Stimulated activated CD4-positive, alpha-beta T cell treated with anti-CD3 and anti-CD28 coated beads, Interleukin-15, amount 100 ng/mL, for 24 hours (primary cell): ENCODE results near the gene APH1A.
"Not testable (repeated sequence)": the region's sequence is repeated elsewhere in the genome, so short reads cannot be mapped to it uniquely, and the experiment has no call there.

Experiments
- DNase-seq: peaks from one replicate; pipeline ENCODE4 v3.0.0-alpha.2; 2020

The APH1A gene

DNA sequence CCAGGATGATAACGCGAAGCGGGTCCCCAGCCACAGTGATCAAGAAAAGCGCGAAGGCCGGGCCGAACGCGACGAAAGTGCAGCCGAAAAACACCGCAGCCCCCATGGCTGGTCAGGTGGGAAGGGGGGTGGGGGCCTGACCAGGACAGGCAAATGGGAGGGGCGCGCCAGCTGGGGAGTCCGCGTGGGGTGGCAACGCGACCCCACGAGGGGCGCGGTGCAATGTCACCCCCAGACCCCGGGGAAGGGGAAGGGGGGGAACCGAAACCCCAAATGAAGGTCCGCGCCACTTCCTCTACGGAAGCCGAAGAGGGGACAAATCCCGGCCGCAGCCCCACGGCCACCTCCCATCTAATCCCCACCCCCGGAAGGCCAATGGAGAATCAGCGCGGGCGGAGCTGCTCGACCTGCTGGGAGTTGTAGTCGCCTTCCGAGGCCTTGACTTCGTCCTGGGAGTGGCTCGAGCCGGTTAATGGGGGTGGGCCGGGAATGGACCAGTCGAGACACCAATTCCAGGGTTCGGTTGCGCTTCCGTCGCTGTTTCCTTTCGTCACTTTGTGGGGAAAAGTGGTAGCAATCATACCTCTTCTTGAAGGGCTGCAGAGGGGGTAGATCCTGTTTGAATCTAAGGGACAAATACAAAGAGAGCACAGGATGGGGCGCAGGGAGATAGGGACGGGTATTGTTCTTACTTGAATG lies at the start of gene APH1A:
Gene APH1A, minus strand, starts transcription at position 312 of the 699 bp plus-strand sequence. Its CDS starts 206 bp downstream, at position 106.
- DNase-seq = peak; percentile 97

DNA sequence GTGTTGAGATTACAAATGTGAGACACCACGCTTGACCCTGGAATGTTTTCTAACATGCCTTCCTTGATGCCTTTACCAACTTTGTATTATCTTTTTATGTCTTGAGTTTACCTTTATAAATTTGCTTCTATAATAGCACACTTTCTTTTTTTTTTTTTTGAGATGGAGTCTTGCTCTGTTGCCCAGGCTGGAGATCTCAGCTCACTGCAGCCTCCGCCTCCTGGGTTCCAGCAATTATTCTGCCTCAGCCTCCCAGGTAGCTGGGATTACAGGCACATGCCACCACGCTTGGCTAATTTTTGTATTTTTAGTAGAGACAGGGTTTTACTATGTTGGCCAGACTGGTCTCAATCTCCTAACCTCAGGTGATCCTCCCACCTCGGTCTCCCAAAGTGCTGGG lies 45.9 kb upstream of the APH1A start:
- not testable (repeated sequence) for DNase-seq

DNA sequence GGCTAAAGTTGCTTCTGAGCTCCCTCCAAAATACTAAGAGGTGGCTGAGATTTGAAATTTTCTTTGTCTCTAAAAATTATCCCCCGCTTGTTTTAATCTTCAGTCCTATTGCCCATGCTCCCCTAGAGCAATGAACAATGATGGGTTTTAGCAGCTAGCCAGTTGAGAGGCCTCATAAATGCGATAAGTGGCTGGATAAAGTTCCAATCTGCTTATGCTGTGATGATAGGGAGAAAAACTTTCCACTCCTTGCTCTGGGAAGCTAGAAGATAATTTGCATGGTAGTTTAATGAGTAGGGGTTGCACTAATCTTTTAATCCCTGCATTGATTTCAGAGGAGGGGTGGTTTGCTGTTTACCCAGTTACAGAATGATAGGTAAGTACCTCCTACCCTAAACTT lies 42.9 kb upstream of the APH1A start:
- DNase-seq = no peak

DNA sequence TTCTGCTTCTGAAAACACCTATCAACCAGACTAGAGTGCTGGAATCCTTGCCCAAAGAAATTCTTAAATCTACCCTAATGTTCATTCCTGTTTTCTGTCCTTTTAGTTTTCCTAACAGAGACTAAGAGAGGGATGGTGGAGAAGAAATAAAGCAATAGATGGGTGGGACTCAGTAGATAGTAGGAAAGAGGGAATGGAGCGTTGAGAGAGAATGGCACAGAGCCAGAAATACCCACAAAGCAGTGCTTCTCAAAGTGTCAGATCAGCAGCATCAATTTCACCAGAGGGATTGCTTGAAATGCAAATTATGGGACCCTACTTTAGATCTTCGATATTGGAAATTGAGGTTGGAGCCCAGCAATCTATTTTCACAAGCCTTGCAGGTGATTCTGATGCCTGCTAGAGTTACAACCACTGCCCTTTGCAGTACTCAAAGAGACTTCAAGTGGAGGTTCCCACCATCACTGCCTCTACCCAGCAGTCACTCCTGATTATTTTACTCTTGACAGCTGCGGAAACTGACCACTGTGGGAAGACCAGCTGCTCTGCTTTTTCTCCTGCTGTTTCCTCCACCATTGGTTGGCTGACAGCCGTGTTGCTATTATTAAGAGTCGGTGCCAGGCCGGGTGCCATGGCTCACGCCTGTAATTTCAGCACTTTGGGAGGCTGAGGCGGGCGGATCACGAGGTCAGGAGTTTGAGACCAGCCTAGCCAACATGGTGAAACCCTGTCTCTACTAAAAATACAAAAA lies 41.1 kb upstream of the APH1A start:
- DNase-seq = no peak

DNA sequence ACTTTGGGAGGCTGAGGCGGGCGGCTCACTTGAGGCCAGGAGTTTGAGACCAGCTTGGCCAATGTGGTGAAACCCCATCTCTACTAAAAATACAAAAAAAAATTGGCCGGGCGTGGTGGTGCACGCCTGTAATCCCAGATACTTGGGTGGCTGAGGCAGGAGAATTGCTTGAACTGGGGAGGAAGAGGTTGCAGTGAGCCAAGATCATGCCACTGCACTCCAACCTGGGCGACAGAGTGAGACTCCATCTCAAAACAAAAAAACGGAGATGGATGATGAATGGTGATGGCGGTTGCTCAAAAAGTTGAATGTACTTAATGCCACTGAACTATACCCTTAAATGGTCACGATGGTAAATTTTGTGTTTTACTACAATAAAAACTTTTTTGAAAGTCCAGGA lies 39.8 kb upstream of the APH1A start:
- DNase-seq = not testable (repeated sequence)

DNA sequence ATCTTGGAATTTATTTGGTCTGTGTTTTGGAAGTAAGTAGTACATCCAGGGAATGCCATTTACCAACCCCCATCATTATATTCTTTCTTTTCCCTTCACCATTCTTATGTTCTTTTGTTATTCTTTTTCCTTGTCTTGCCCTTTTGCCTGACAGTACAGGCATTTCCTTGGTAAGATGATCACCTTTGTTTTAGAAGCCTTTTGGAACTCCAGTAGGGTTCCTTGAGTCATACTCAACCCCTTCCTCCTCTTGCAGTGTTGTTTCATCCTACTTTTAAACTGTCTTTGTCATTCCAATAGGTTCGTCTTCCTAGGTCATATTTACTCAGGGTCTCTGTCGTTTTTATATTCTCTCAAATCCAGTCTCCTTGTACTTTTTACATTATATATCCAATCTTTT lies 34.1 kb upstream of the APH1A start:
- DNase-seq = no peak

DNA sequence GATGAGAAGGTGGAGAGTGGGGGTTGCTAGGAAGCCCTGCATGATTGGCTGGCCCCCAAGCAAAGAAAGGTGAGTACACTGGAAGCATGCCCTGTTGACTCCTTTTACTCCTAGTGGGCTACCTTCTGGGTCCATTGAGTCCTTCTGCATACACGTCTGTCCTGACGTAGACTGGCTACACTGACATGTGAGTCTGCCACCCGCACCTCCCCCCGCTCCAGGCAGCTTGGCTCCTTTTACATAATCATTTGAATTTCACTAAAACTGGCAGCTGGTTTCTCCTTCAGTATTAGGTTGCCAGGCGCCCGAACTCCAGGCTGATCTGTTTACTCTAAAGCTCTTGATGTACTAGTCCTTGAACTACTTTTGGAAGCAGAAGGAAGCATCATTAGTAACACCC lies 33.5 kb upstream of the APH1A start:
- no peak for DNase-seq

DNA sequence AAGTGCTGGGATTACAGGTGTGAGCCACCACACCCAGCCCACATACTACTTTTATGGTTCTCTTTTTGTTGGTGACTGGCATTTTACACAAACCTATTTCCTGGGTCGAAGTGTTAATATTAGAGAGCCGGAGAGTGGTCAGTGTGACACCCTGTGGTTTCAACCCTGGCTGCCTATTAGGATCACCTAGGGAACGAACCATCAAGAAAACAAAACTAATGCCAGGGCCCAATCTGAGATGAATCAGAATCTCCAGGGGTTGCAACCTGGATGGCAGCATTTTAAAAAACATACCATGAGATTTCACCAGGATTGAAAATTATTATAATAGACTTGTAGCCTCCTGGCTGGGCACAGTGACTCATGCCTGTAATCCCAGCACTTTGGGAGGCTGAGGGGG lies 30.9 kb upstream of the APH1A start:
- no peak for DNase-seq

DNA sequence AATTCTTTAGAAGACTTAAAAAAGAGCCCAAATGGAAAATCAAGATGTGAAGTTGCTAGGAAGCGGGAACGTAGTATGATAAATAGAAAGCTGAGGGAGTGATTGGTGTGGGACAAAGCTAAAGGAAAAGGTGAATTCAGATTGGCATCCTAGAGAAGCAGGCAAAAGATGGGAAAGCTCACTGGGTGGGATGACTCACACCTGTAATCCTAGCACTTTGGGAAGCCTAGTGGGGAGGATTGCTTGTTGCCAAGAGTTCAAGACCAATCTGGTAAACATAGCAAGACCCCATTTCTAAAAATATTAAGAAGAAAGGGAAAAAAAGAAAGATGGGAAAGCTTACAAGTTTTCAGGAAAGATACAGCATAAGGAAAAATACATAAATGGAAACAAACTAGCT lies 26.7 kb upstream of the APH1A start:
- DNase-seq = no peak

DNA sequence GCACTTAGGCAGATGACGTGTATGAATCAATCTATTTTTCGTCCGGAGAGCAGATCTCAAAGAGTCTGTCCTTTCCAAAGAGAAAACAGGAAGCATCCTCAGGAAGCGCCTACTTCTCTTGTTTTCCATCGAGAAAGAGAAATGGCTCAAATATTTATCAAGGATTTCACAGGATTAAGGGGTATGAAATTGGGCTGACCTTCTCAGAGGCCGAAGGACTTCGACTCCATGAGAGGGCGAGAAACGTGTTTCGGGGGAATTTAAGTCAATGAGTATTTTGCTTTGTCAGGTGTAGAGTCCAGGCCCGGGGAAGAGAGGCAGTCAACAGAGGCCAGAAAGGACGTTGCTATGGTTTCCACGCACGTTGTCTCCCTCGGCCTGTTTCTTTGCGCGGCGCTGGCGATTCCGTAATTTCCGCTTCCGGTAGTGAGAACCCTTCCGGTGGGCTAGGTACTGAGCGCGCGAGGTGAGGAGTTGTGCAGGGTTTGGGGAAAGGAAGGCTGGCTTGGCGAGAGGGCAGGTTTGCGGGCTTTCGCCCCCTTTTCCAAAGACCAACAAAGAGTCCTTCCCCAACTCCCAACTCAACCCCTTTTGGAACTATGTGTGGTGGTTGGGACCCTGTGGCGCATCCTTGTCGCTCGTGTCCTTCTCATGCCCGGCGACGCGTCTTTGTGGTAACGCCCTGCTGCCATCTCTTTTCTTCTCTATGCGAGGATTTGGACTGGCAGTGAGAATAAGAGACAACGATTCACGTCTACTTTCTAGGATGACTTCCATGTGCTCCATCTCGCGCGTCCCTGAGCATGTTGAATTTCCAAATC lies 24.8 kb upstream of the APH1A start, which contains the start of gene MRPS21:
Gene MRPS21, plus strand, starts transcription at position 429 of the 821 bp plus-strand sequence. CDS start 506 bp downstream, outside the sequence.
- DNase-seq = peak; percentile 92

DNA sequence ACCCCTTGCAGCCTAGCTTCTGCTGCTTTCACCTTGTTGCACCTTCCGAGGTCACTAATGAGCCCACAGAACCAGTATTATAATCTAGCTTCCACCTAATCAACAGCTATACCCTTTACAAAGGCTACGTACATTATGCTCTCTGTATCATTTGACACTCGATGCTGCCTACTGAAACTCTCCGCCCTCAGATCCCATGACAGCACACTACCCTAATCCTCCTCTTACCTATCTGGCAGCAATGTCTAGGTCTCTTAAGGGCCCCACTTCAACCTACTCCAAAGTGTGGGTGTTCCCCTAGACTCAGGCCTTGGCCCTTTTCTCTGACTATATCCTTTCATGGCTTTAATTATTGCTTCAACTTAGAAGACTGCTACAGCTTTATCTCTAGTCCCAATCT lies 20.0 kb upstream of the APH1A start:
- DNase-seq = no peak

DNA sequence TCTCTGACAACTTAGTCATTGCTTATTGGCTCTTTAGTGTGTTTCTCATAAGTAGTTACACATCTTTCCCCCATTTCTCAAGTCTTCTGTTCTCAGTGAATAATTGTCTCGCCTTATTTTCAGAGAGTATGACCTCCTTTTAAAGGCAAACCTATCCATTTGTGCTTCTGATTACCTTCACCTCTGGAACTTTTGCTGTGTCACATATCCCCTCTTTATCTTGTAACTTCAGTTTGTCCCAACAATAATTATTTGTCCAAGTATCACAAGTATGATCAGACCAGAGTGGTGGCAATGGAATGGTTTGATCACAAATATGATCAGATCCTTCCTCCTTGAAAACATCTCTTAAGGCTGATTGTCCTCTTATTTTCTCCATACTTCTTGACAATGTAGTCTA lies 19.6 kb upstream of the APH1A start:
- no peak for DNase-seq

DNA sequence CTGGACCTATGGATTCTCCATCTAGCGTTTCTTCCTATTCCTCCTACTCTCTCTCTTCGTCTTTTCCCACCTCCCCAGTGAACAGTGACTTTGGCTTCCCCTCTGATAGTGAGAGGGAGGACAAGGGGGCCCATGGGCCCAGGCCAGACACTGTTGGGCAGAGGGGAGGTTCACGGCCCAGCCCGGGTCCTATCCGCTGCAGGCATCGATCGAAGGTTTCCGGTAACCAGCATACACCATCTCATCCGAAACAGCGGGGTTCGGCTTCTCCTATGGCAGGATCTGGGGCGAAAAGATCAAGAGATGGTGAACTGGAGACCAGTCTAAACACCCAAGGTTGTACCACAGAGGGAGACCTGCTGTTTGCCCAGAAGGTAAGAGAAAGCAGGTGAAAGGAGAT lies 14.4 kb upstream of the APH1A start:
- DNase-seq = no peak

DNA sequence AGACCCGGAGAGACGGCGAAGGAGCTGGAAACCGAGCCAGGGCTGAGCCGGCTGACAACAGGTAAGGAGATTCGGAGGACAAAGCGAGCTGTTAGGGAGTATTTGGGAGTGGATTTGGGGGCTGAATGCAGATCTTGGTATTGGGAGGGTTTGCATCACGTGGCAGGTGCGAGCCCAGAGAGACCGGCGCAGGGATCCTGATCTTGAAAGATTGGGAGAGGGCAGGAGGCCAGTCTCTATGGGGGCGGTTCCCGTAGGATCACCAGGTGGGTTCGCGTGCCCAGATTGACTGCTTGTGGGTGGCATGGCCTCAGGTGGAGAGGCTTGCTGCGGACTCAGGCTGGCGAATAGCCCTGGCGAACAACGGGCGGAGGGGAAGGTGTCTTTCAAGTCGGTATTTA lies 13.7 kb upstream of the APH1A start:
- peak; percentile 14 for DNase-seq

DNA sequence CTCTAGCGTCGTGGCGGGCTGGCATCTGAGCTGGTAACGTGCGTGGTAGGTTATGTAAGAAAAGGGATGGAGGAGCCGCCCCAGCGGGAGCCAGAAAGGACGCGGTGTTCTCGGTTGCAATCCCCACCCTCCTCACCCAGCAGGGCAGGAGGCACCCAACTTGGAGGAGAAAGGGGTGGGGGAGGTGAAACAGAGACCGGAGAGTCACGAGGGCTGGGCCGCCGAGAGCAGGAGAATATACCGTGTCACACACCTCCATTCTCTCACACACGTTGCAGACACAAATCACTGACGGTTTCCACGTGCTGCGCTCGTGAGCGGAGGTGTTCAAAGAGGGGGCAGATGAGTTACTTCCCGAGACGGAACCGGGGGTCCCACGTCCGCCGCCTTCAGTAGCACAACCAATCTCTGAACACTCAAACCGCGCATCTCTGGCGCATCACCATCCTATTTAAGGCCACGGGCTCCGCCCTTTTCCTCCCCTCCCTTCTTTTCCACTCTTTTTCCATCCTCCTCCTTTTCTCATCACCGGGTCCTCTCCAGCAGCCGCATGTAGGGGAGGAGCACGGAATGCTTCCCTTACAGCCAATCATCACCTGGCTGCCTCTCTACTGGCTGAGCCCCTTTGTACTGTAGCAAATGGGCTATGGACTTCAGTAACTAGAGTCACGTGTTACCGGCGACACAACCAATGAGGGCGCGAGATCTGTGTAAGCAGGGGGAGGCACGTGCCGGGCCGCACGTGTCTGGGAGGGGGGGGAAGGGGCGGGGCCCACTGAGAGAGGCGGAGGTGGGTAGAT lies 13.1 kb upstream of the APH1A start, which contains the start of gene CIART:
Gene CIART, plus strand, starts transcription at position 797 of the 800 bp plus-strand sequence. CDS start 714 bp downstream, outside the sequence.
- DNase-seq = peak; percentile 79

DNA sequence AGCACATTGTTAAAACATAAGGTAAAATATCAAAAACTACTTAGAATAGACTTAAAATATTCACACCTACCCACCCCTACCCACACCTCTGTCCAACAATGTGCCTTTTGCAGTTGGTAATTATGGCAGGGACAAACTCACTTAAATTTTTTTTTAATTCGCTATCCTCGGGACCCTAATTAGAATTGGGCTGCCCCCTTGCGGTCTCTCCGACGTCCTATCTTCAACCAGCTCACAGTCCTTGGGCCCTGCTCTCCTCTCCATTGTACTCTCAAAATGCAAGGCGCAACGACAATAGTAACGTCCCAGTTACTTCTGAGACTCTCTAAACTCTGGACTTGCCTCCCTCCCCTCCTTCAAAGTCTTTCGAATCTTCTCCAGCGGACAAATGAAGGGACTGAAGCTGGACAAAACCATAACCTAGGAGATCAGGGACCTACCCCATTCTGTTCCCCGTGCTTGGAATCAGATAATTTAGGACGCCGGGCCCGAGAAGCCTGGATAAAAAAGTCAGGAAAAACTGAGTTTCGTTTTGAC lies 12.5 kb upstream of the APH1A start:
- peak; percentile 71 for DNase-seq

DNA sequence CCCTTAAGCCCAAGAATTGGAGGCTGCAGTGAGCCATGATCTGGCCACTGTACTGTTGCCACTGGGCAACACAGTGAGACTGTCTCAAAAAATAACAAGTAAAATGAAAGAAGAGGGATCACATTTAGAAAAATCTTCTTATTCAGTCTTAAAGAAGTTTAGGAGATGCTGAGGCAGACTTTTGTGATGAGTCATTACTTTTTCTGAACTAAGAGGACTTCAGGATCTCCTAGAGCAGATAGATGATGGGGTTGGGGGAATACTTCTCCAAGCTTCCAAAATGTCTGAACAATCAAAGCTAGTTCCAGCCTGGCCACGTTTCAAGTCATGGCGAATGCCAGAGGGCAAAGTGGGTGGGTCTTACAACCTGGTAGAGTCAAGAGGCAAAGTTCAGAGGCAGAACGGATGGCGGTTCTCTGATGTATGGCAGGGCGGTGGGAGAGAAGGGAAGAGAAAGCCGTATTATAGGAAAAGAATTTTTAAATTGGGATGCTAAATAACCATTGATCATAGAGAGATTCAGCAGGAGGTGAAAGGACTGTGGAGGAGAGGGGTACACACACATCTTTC lies 11.4 kb upstream of the APH1A start:
- no peak for DNase-seq

DNA sequence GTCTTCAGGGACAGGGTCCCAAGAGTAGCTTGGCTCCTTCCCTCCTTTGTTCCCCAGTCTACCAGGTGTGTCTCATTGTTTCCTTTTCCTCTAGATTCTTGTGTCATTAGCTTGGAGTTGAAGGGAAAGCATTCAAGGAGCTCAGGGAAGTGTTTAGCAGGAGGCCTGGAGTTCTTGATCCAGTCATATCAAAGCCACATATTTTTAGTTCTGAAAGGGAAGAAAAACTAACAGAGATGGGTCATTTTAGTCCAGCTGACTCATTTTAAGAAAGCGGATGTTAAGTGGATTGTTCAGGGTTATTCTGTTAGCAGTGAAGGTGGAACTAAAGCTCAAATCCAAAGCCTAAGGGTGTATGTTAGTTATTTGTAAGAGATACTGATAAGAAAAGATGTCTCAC lies 4.5 kb upstream of the APH1A start:
- DNase-seq = no peak

DNA sequence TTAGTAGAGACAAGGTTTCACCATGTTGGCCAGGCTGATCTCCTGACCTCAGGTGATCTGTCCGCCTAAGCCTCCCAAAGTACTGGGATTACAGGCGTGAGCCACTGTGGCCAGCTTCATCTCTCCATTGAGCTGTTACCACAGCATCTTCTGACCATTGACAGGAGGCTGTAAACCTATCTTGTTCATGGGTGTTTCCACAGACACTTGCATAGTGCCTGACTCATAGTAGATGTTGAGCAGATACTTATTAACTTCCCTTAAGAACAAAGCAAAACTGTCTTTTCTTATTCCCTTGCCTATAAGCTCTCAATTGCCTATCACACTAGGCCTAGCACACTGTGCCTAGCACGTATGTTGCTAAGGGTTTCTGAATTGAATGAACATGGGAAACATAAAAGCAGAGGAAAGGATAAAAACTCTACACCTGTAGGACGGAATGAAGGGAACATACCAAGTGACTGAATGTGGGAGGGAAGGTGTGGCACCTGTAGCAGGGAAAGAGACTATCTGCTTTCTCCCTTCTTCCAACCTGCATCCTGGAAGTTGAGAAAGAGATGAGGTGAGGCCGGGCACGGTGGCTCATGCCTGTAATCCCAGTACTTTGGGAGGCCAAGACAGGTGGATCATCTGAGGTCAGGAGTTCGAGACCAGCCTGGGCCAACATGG lies 2.6 kb upstream of the APH1A start:
- no peak for DNase-seq

DNA sequence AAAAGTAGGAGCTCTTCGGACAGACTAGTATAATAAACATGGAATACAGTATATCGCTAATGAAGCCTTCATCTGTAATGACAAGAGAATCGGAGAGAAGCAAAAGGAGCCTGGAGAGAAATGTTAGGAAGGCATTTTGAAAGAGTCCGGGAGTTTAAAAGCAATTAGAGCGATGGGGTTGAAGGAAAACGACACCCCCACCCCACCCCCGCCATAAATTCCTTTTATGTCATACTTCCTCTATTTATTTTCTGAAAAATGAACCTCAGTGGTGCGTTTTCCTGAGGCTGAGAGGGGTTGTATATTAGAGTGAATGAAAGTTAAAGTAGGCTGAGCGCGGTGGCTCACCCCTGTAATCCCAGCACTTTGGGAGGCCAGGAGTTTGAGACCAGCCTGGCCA lies 635 bp upstream of the APH1A start:
- no peak for DNase-seq

DNA sequence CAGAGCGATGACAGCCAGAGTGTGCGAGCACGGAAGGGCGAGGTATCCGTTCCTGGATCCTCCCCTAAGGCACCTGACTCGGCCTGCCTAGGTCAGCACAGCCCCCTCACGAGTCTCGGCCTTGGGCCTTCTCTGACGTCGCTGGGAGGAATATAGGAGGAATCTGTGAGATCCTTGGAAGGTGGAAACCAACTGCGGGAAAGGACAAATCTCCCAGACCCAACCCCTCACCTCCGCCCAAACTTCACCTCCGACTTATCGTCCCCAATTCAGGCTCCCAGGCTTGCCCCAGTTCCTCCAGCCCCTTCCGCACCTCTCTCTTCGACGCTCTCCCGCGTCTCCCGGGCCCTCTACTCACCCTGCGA lies 494 bp downstream of the APH1A start:
- DNase-seq = peak; percentile 45
